Skeletal muscle tissue (tissue), 4 donors: ENCODE results near the gene CRYZL1. TPM values are rescaled to one million over a fixed set of nuclear protein-coding genes. Genes with fewer than 3 reads are reported as not detected.

ENCODE experiments used
- H3K27ac ChIP-seq: one replicate; pipeline ENCODE4 v1.7.0; 2013; ENCODE audit warnings: mild to moderate bottlenecking, low read depth, low read length, inconsistent platforms
- H3K27me3 ChIP-seq, 3 donors: one replicate each; pipeline ENCODE4 v1.7.0; 2013; ENCODE audit warnings: low read length in 3 of 3; ENCODE audit not compliant: control insufficient read depth in 3 of 3, insufficient read depth in 3 of 3
- H3K36me3 ChIP-seq, 3 donors: one replicate each; pipeline ENCODE4 v1.7.0; 2013; ENCODE audit warnings: low read length in 3 of 3; ENCODE audit not compliant: control insufficient read depth in 3 of 3, insufficient read depth in 3 of 3
- H3K4me1 ChIP-seq, 3 donors: one replicate each; pipeline ENCODE4 v1.7.0; 2013; ENCODE audit warnings: low read length in 3 of 3, mild to moderate bottlenecking in 3 of 3; ENCODE audit not compliant: control insufficient read depth in 3 of 3, insufficient read depth in 3 of 3
- H3K4me3 ChIP-seq, 3 donors: one replicate each; pipeline ENCODE4 v1.7.0; 2013; ENCODE audit warnings: low read length in 3 of 3
- H3K9ac ChIP-seq, 3 donors: one replicate each; pipeline ENCODE4 v1.7.0; 2013; ENCODE audit warnings: low read length in 3 of 3, mild to moderate bottlenecking in 3 of 3, moderate library complexity in 2 of 3, low read depth in 1 of 3
- H3K9me3 ChIP-seq, 3 donors: one replicate each; pipeline ENCODE4 v1.7.0; 2013; ENCODE audit warnings: low read length in 3 of 3; ENCODE audit not compliant: control insufficient read depth in 3 of 3
- total RNA-seq: library from RNA; depleted of rRNA; stranded (reverse); fragments of >200 nt; gene quantifications from one replicate; pipeline ENCODE4 v1.2.3, GENCODE V29; 2014
- donor health status: Osteomylitis.

The CRYZL1 gene
- total RNA-seq, 1 donor from 2014 or later: 35.5 TPM

DNA sequence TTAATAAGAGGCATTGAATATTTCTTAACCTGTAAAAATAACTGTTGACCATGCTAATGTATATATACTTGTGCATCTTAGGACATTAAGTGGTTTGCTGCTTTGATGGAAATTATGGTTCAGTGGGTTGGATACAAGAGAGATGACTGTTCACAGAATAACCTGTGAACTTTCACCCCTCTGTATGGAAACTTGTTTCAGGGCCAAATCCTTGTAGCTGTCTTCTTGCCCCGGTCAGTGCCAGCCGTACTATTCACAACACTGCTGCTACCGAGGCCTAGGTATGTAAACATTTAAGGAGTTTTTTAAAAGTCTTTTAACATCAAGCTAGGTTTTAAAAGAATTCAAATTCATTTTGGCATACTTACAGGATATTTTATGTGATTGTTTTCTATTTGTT, 69.2 kb downstream of the CRYZL1 start:
- Histone ChIP-seq H3K27ac (no peak overlapping the region), H3K4me3 (no peak overlapping the region), H3K4me1 (peaks cover 3 to 4% (median 3%) of the 10 kb centered on the region in 3 donors), H3K36me3 (peaks cover 34 to 57% (median 50%) of the 10 kb centered on the region in 3 donors), H3K27me3 (no peaks in the 10 kb centered on the region), H3K9me3 (no peaks in the 10 kb centered on the region), H3K9ac (peak overlapping the region in 2 of 3 donors; percentile 3 to 4)

- Histone ChIP-seq H3K9ac (no peak overlapping the region), H3K36me3 (peaks cover 26 to 42% (median 39%) of the 10 kb centered on the region in 3 donors), H3K27me3 (no peaks in the 10 kb centered on the region), H3K4me3 (no peak overlapping the region), H3K9me3 (no peaks in the 10 kb centered on the region), H3K27ac (no peak overlapping the region), H3K4me1 (peaks cover 3 to 4% (median 3%) of the 10 kb centered on the region in 3 donors)
These were observed 71.5 kb downstream of the CRYZL1 start for GRCh38 chr21:33569991-33570390.

- Histone ChIP-seq H3K27ac (no peak overlapping the region), H3K27me3 (no peaks in the 10 kb centered on the region), H3K4me1 (peaks cover 3 to 4% (median 3%) of the 10 kb centered on the region in 3 donors), H3K9me3 (no peaks in the 10 kb centered on the region), H3K4me3 (no peak overlapping the region), H3K36me3 (peaks cover 18 to 30% (median 29%) of the 10 kb centered on the region in 3 donors), H3K9ac (no peak overlapping the region)
These were observed 73.1 kb downstream of the CRYZL1 start for GRCh38 chr21:33568448-33568847.

- H3K9ac ChIP-seq: no peak overlapping the region
- H3K4me3 ChIP-seq: no peak overlapping the region
- H3K27me3 ChIP-seq: no peaks in the 10 kb centered on the region
- H3K4me1 ChIP-seq: peaks cover 3 to 4% (median 3%) of the 10 kb centered on the region in 3 donors
- H3K36me3 ChIP-seq: peaks cover 18 to 25% (median 25%) of the 10 kb centered on the region in 3 donors
- no peak overlapping the region for H3K27ac ChIP-seq
- H3K9me3 ChIP-seq: no peaks in the 10 kb centered on the region
These were observed 73.6 kb downstream of the CRYZL1 start for GRCh38 chr21:33567914-33568313.

GRCh38 chr21:33566514-33566913, 75.0 kb downstream of the CRYZL1 start:
- H3K27me3 ChIP-seq: no peaks in the 10 kb centered on the region
- H3K4me3 ChIP-seq: no peak overlapping the region
- H3K9ac ChIP-seq: no peak overlapping the region
- H3K4me1 ChIP-seq: peaks cover 0 to under 1% (median 0%) of the 10 kb centered on the region in 3 donors
- no peaks in the 10 kb centered on the region for H3K9me3 ChIP-seq
- H3K27ac ChIP-seq: no peak overlapping the region
- H3K36me3 ChIP-seq: peaks cover 18 to 30% (median 23%) of the 10 kb centered on the region in 3 donors

DNA sequence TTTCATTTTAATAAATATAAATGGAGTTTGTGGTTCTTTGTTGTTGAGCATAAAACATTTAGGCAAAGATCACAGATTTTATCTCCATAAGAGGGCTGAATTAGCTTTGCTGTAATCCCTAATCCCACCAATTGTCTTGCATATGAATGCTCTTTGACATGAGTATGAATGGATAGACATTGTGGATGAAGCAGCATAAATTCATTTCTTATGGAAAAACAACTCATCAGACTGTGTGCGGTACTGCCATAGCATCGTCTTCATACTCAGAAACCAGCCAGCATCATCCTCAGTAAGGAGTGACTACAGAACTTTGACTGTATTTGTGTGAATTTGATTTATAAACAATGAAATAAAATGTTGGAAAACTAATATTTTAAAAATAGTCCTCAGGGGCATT, 79.2 kb downstream of the CRYZL1 start:
- Histone ChIP-seq H3K9me3 (no peaks in the 10 kb centered on the region), H3K27me3 (no peaks in the 10 kb centered on the region), H3K4me3 (no peak overlapping the region), H3K9ac (no peak overlapping the region), H3K4me1 (peaks cover 3 to 8% (median 6%) of the 10 kb centered on the region in 3 donors), H3K27ac (no peak overlapping the region), H3K36me3 (peaks cover 23 to 52% (median 45%) of the 10 kb centered on the region in 3 donors)

DNA sequence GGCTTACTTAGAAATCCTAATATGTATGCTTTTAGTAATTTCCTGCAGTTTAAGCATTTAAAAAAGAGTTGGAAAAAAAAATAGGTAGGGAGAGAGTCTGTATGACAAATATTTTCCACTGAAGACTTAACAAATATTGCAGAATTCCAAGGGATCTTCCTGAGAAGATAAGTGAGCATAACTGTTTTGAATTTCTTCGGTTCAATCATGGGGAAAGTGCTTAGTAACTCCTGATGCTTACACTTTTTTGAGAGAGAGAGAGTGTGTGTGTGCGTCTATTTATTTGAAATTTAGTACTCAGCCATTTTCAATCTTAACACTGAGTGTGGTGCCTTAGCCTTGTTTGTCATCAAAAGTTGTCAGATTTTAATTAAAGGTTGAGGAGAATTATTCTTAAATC, 80.2 kb downstream of the CRYZL1 start:
- H3K27ac ChIP-seq: no peak overlapping the region
- H3K27me3 ChIP-seq: no peaks in the 10 kb centered on the region
- H3K9ac ChIP-seq: no peak overlapping the region
- peaks cover 25 to 54% (median 48%) of the 10 kb centered on the region in 3 donors for H3K36me3 ChIP-seq
- H3K9me3 ChIP-seq: no peaks in the 10 kb centered on the region
- no peak overlapping the region for H3K4me3 ChIP-seq
- H3K4me1 ChIP-seq: peaks cover 3 to 8% (median 6%) of the 10 kb centered on the region in 3 donors

- H3K4me1 ChIP-seq: peaks cover 6 to 8% (median 6%) of the 10 kb centered on the region in 3 donors
- H3K9ac ChIP-seq: no peak overlapping the region
- H3K27me3 ChIP-seq: no peaks in the 10 kb centered on the region
- no peak overlapping the region for H3K4me3 ChIP-seq
- peaks cover 28 to 57% (median 51%) of the 10 kb centered on the region in 3 donors for H3K36me3 ChIP-seq
- H3K9me3 ChIP-seq: no peaks in the 10 kb centered on the region
- H3K27ac ChIP-seq: no peak overlapping the region
These were observed 80.6 kb downstream of the CRYZL1 start for GRCh38 chr21:33560965-33561364.

DNA sequence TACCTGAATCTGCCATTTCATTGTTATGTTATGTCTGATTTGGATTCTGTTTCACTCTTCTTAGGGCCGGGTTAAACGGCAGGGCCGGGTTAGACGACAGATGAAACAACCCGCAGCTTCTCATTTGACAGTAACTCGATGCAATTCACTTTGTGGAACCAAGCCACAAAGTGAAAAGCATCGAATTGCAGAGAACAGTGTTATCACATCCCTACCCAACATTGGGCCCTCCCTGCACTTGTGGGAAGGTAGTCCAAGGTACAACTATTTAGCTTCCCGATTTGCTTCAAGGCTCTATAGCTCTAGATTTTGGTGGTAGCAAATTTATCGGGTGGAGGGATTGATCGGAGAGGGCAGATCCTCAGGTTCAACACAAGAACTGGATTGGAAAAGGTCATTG, 81.7 kb downstream of the CRYZL1 start:
- Histone ChIP-seq H3K4me3 (no peak overlapping the region), H3K27ac (no peak overlapping the region), H3K9ac (no peak overlapping the region), H3K9me3 (no peaks in the 10 kb centered on the region), H3K4me1 (peaks cover 6 to 8% (median 7%) of the 10 kb centered on the region in 3 donors), H3K36me3 (peaks cover 28 to 57% (median 51%) of the 10 kb centered on the region in 3 donors), H3K27me3 (no peaks in the 10 kb centered on the region)

DNA sequence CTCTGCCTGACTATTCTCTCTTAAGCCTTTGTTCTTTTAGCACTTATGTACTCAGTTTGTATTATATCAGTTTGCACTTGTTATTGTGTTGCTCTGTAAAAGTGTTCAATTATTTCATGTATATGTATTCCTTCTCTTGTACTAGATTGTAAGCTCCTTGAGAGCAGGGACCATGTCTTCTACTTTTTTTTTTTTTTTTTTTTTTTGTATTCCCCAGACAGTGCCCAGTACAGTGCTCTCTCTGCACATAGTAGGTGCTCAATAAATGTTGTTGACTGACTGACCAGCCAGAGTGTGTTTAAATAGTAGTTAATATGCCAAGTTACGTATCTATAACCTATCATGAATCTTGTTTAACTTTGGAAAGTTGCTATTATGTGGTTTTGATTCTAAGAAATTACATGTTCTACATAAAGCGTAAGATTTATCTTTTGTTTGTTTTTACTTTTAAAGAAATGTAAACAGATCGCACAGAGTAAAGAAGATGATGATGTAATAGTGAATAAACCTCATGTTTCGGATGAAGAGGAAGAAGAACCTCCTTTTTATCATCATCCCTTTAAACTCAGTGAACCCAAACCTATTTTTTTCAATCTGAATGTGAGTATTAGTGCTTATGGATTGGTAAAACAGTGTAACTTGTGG, 82.6 kb downstream of the CRYZL1 start:
- no peak overlapping the region for H3K27ac ChIP-seq
- no peak overlapping the region for H3K9ac ChIP-seq
- no peaks in the 10 kb centered on the region for H3K9me3 ChIP-seq
- peaks cover 6 to 8% (median 7%) of the 10 kb centered on the region in 3 donors for H3K4me1 ChIP-seq
- H3K27me3 ChIP-seq: no peaks in the 10 kb centered on the region
- no peak overlapping the region for H3K4me3 ChIP-seq
- H3K36me3 ChIP-seq: peaks cover 37 to 62% (median 60%) of the 10 kb centered on the region in 3 donors
